ENCODE data around the gene CARMIL1. TPM values are rescaled to one million over a fixed set of nuclear protein-coding genes. Genes with fewer than 3 reads are reported as not detected.

CARMIL1 gene
- total RNA-seq, 1 experiment from 2014 or later: 5.6 TPM

GRCh38 chr6:25472906-25473305 lies 193.7 kb downstream of the CARMIL1 start:
- no peak for DNase-seq (ENCODE audit: low read depth)

GRCh38 chr6:25473447-25473846 lies 194.3 kb downstream of the CARMIL1 start:
- no peak for DNase-seq (ENCODE audit: low read depth)

GRCh38 chr6:25476126-25476525 lies 197.0 kb downstream of the CARMIL1 start:
- peak; percentile 71 for DNase-seq (ENCODE audit: low read depth)

GRCh38 chr6:25477006-25477590 lies 197.9 kb downstream of the CARMIL1 start:
- peak; percentile 68 for DNase-seq (ENCODE audit: low read depth)

- peak; percentile 29 for DNase-seq (ENCODE audit: low read depth)
Observed at GRCh38 chr6:25478973-25479372, 199.8 kb downstream of the CARMIL1 start.

- no peak for DNase-seq (ENCODE audit: low read depth)
Observed at GRCh38 chr6:25481267-25481666, 202.1 kb downstream of the CARMIL1 start.

GRCh38 chr6:25482996-25483395 lies 203.8 kb downstream of the CARMIL1 start:
- no peak for DNase-seq (ENCODE audit: low read depth)

GRCh38 chr6:25483943-25484342 lies 204.8 kb downstream of the CARMIL1 start:
- no peak for DNase-seq (ENCODE audit: low read depth)

GRCh38 chr6:25484900-25485299 lies 205.7 kb downstream of the CARMIL1 start:
- DNase-seq (ENCODE audit: low read depth): no peak

- DNase-seq (ENCODE audit: low read depth): no peak
Observed at GRCh38 chr6:25485821-25486534, 206.8 kb downstream of the CARMIL1 start.

GRCh38 chr6:25486550-25486949 lies 207.4 kb downstream of the CARMIL1 start:
- DNase-seq (ENCODE audit: low read depth): no peak

GRCh38 chr6:25487012-25487411 lies 207.8 kb downstream of the CARMIL1 start:
- DNase-seq (ENCODE audit: low read depth): no peak

GRCh38 chr6:25488156-25488555 lies 209.0 kb downstream of the CARMIL1 start:
- DNase-seq (ENCODE audit: low read depth): no peak

- no peak for DNase-seq (ENCODE audit: low read depth)
Observed at GRCh38 chr6:25489399-25489798, 210.2 kb downstream of the CARMIL1 start.

GRCh38 chr6:25490018-25490801 lies 211.0 kb downstream of the CARMIL1 start:
- DNase-seq (ENCODE audit: low read depth): peak; percentile 76

GRCh38 chr6:25492951-25493350 lies 213.8 kb downstream of the CARMIL1 start:
- no peak for DNase-seq (ENCODE audit: low read depth)

- no peak for DNase-seq (ENCODE audit: low read depth)
Observed at GRCh38 chr6:25494469-25494868, 215.3 kb downstream of the CARMIL1 start.

GRCh38 chr6:25497383-25498040 lies 218.3 kb downstream of the CARMIL1 start:
- DNase-seq (ENCODE audit: low read depth): no peak

GRCh38 chr6:25498505-25498904 lies 219.3 kb downstream of the CARMIL1 start:
- no peak for DNase-seq (ENCODE audit: low read depth)

- no peak for DNase-seq (ENCODE audit: low read depth)
Observed at GRCh38 chr6:25499615-25500235, 220.6 kb downstream of the CARMIL1 start.

GRCh38 chr6:25503686-25504085 lies 224.5 kb downstream of the CARMIL1 start:
- no peak for DNase-seq (ENCODE audit: low read depth)

- DNase-seq (ENCODE audit: low read depth): no peak
Observed at GRCh38 chr6:25504661-25505060, 225.5 kb downstream of the CARMIL1 start.

Measured in LHCN-M2 (cell line).